GM19240 (cell line): ENCODE results near the gene MICALL2.

Source experiments
- DNase-seq: peaks from one replicate; pipeline ENCODE4 v3.0.0; 2011; ENCODE audit warnings: low spot score; ENCODE audit not compliant: insufficient read length

The MICALL2 gene

GRCh38 chr7:1468643-1469298, 9.5 kb upstream of the MICALL2 start:
- DNase-seq: no peak

- no peak for DNase-seq
These were observed 8.9 kb upstream of the MICALL2 start for GRCh38 chr7:1468203-1468602.

GRCh38 chr7:1466524-1467271, 7.4 kb upstream of the MICALL2 start:
- no peak for DNase-seq

GRCh38 chr7:1464694-1465093, 5.4 kb upstream of the MICALL2 start:
- DNase-seq: no peak

GRCh38 chr7:1463676-1464223, 4.5 kb upstream of the MICALL2 start:
- no peak for DNase-seq

GRCh38 chr7:1461646-1462375, 2.5 kb upstream of the MICALL2 start:
- no peak for DNase-seq

- DNase-seq: no peak
These were observed 1.8 kb upstream of the MICALL2 start for GRCh38 chr7:1460821-1461645.

- DNase-seq: no peak
These were observed 900 bp upstream of the MICALL2 start for GRCh38 chr7:1459920-1460820.

GRCh38 chr7:1459512-1459892, 232 bp upstream of the MICALL2 start:
- DNase-seq: peak; percentile 100

- no peak for DNase-seq
These were observed 1.2 kb downstream of the MICALL2 start for GRCh38 chr7:1457949-1458682.

- no peak for DNase-seq
These were observed 2.0 kb downstream of the MICALL2 start for GRCh38 chr7:1457059-1457948.

- DNase-seq: no peak
These were observed 3.3 kb downstream of the MICALL2 start for GRCh38 chr7:1455955-1456354.

- DNase-seq: no peak
These were observed 3.9 kb downstream of the MICALL2 start for GRCh38 chr7:1455241-1455939.

- no peak for DNase-seq
These were observed 4.7 kb downstream of the MICALL2 start for GRCh38 chr7:1454542-1454941.

GRCh38 chr7:1452205-1452604, 7.1 kb downstream of the MICALL2 start:
- no peak for DNase-seq

GRCh38 chr7:1450987-1451386, 8.3 kb downstream of the MICALL2 start:
- no peak for DNase-seq

- DNase-seq: no peak
These were observed 8.8 kb downstream of the MICALL2 start for GRCh38 chr7:1450431-1450830.

GRCh38 chr7:1449951-1450350, 9.3 kb downstream of the MICALL2 start:
- DNase-seq: no peak
